ENCODE results near the gene JARID2. TPM values are rescaled to one million over a fixed set of nuclear protein-coding genes. Genes with fewer than 3 reads are reported as not detected.

Gene JARID2
- total and polyA plus RNA-seq, 9 of the 15 experiments (the other 6 are each of a cell fraction or from before 2014, with no cell fraction given), result 5.0 to 29.0 (median 15.6) TPM

DNA sequence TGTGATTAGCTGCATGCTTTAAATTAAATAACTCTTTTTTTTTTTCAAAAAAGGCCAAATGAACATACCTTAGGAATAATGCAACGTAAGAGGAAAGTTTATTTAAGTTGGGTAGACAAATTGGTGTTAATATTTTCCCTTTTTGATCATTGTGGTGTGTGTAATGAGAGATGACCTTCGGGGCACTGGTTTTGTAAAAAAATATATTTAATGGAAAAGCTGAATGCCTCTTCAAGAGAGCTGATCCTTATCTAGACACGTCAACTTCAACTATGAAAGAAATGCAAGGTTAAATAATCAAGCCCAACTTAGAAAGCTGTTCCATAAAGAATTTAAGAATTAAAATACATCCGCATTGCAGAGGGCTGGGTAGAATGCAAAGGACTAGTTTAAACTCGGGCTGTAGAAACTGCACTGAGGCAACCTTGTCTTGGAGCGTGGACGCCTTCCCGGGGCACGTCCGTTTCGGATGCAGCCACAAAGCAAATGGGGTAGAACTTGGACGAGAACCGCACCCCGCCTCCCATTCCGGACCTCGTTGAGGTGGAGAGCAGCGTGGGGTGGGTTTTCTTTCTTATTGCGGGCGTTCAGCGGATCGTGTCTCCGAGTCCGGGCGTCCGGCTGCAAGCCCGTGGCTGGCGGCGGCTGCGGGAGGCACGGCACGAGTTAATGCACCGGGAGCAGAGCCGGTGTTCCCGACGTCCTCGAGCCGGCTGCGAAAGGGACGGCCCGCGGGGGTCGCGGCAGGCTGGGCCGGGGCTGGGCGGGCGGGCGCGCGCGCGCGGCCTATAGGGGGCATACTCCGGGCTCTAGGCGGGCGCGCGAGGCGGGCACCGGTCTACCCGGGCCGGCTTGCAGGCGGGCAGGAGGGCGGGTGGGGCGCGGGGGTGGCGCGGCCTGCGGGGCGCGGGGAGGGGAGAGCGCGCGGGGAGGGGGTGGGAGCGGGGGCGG lies 1.9 kb downstream of the JARID2 start (continued):
- TF ChIP-seq EP300 (IDR thresholded peaks at IDR 0.05; ENCODE audit: low read length), result no peak
- TF ChIP-seq, protein P1, sequence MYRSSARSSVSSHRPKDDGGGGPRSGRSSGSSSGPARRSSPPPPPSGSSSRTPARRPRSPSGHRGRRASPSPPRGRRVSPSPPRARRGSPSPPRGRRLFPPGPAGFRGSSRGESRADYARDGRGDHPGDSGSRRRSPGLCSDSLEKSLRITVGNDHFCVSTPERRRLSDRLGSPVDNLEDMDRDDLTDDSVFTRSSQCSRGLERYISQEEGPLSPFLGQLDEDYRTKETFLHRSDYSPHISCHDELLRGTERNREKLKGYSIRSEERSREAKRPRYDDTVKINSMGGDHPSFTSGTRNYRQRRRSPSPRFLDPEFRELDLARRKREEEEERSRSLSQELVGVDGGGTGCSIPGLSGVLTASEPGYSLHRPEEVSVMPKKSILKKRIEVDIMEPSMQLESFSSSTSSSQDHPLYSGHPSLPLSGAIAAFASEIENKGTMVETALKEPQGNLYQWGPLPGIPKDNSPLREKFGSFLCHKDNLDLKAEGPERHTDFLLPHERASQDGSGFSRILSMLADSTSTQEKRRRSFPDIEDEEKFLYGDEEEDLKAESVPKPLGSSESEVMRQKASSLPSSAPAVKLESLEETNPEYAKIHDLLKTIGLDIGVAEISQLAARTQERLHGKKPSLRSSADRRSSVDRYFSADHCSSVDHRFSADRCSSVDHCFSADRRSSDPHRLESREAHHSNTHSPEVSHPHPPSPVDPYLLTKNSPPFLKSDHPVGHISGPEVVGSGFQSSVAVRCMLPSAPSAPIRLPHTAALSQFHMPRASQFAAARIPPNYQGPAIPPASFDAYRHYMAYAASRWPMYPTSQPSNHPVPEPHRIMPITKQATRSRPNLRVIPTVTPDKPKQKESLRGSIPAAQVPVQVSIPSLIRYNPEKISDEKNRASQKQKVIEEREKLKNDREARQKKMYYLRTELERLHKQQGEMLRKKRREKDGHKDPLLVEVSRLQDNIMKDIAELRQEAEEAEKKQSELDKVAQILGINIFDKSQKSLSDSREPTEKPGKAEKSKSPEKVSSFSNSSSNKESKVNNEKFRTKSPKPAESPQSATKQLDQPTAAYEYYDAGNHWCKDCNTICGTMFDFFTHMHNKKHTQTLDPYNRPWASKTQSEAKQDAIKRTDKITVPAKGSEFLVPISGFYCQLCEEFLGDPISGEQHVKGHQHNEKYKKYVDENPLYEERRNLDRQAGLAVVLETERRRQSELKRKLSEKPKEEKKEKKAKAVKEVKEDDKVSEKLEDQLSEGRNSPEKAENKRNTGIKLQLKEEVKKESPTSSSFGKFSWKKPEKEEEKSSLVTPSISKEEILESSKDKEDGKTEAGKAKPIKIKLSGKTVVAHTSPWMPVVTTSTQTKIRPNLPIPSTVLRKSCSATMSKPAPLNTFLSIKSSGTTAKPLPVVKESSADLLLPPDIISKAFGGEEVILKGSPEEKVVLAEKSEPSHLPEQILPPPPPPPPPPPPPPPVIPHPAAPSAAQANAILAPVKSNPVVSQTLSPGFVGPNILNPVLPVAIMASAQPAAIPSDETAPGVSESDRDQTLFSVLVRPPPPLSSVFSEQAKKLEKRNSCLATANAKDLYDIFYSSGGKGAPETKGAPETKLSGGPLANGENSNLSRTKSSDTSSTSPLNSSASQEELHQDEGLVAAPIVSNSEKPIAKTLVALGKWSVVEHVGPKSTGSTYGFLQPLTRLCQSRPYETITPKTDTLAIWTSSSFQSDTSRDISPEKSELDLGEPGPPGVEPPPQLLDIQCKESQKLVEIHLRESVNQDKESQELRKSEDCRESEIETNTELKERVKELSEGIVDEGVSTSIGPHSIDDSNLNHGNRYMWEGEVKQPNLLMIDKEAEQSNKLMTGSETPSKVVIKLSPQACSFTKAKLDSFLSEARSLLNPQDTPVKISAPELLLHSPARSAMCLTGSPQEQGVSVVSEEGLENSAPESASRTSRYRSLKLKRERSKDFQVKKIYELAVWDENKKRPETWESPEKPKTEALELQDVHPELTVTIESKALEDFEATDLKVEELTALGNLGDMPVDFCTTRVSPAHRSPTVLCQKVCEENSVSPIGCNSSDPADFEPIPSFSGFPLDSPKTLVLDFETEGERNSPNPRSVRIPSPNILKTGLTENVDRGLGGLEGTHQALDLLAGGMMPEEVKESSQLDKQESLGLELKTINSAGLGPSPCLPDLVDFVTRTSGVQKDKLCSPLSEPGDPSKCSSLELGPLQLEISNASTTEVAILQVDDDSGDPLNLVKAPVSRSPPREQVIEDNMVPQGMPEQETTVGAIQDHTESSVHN (IDR thresholded peaks at IDR 0.05; ENCODE audit: borderline replicate concordance in 1 of 2, low read depth in 1 of 2), result no peak
- TF ChIP-seq, protein P2, sequence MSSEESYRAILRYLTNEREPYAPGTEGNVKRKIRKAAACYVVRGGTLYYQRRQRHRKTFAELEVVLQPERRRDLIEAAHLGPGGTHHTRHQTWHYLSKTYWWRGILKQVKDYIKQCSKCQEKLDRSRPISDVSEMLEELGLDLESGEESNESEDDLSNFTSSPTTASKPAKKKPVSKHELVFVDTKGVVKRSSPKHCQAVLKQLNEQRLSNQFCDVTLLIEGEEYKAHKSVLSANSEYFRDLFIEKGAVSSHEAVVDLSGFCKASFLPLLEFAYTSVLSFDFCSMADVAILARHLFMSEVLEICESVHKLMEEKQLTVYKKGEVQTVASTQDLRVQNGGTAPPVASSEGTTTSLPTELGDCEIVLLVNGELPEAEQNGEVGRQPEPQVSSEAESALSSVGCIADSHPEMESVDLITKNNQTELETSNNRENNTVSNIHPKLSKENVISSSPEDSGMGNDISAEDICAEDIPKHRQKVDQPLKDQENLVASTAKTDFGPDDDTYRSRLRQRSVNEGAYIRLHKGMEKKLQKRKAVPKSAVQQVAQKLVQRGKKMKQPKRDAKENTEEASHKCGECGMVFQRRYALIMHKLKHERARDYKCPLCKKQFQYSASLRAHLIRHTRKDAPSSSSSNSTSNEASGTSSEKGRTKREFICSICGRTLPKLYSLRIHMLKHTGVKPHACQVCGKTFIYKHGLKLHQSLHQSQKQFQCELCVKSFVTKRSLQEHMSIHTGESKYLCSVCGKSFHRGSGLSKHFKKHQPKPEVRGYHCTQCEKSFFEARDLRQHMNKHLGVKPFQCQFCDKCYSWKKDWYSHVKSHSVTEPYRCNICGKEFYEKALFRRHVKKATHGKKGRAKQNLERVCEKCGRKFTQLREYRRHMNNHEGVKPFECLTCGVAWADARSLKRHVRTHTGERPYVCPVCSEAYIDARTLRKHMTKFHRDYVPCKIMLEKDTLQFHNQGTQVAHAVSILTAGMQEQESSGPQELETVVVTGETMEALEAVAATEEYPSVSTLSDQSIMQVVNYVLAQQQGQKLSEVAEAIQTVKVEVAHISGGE (CRISPR knock-in tag; IDR thresholded peaks at IDR 0.05), result no peak
- no peak for TF ChIP-seq SMARCC2 (IDR thresholded peaks at IDR 0.05; ENCODE audit: low read depth)
- peak; percentile 55 for TF ChIP-seq TAF9B (IDR thresholded peaks at IDR 0.05; ENCODE audit: partially characterized antibody)
- no peak for TF ChIP-seq SUPT5H (IDR thresholded peaks at IDR 0.05)
- TF ChIP-seq PCBP1 (IDR thresholded peaks at IDR 0.05; ENCODE audit: low read depth, low read length, poor library complexity, severe bottlenecking), result peak; percentile 46
- no peak for TF ChIP-seq MCM5 (IDR thresholded peaks at IDR 0.05; ENCODE audit: low read depth)
- TF ChIP-seq, protein P3, sequence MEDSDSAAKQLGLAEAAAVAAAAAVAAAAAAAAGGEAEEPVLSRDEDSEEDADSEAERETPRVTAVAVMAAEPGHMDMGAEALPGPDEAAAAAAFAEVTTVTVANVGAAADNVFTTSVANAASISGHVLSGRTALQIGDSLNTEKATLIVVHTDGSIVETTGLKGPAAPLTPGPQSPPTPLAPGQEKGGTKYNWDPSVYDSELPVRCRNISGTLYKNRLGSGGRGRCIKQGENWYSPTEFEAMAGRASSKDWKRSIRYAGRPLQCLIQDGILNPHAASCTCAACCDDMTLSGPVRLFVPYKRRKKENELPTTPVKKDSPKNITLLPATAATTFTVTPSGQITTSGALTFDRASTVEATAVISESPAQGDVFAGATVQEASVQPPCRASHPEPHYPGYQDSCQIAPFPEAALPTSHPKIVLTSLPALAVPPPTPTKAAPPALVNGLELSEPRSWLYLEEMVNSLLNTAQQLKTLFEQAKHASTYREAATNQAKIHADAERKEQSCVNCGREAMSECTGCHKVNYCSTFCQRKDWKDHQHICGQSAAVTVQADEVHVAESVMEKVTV (CRISPR knock-in tag; IDR thresholded peaks at IDR 0.05), result no peak
- no peak for TF ChIP-seq JUN (IDR thresholded peaks at IDR 0.05; ENCODE audit: borderline replicate concordance, low read depth, low read length)
- TF ChIP-seq JUN (CRISPR knock-in tag; IDR thresholded peaks at IDR 0.05; ENCODE audit: borderline replicate concordance), result no peak
- TF ChIP-seq ZC3H11A (IDR thresholded peaks at IDR 0.05; ENCODE audit: low read depth, low read length), result no peak
- no peak for TF ChIP-seq U2AF2 (optimal IDR thresholded peaks at IDR 0.05; ENCODE audit: low read depth, low read length)

All from K562 (cell line).